Eye (tissue), 1 donor: ENCODE results near the gene GRM8.

Source experiments
- DNase-seq: peaks from one replicate; pipeline ENCODE4 v3.0.0-alpha.2; 2015

Gene GRM8

DNA sequence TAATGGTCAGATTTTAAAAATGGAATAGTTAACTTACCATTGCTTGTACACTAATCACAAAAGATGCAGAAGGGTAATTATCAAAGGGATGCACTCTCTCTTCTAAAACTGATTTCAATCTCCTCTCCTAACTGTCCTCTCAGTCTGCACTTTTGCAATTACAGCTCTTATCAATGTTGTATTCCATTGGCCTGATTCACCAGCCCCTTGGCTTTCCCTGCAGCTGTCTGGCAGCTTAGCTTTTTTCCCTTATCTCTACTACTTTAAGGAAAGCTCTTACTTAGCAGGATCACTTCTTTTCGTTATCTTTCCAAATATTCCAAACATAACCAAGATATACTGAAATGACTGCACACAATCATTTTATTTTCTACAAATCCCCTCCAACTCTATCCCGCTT is 448.8 kb downstream of the GRM8 start:
- no peak for DNase-seq

DNA sequence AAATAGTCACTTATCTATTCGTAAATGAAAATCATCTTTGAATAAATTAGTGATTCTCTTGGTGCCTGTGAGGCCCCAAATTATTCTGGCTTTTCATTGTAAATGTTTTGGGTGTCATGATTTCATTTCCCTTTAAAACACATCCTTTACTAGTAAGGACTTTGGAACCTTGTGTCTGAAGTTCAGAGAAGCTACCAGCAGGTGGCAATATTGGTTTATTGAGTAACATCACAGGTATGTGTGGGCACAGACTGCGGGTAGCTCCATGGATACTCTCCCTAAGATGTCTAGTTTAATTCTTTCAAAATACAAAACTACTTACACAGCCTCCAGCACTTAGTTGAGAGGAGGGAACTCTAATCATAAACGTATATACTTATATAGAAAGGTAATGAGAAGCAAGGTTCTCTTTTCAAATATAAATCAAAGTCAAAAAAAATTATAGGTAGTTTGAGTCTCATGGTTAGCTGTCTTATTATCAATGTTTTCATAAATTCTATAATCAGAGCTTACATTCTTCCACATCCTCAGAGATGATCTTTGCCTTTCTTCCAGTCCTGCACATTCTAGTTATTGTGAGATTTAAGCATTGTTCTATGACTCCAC is 449.6 kb downstream of the GRM8 start:
- DNase-seq: peak; percentile 66

DNA sequence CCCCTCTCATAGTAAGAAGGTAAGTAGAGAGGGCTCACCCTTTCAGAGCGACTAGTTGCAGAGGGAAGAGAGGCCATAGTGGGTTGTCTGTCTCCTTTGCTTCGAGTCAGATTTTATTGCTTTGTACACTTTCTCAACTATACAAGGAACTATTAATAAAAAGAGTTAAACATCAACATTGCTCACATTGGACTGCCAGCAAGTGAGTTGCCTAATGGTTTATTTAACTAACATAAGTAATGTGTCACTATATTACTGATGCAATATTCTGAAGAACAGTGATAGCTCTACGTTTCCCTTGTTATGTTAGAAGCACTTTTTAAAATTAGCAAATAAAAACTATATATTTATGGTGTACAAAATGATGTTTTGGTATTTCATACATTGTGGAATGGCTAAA is 451.0 kb downstream of the GRM8 start:
- DNase-seq: no peak

DNA sequence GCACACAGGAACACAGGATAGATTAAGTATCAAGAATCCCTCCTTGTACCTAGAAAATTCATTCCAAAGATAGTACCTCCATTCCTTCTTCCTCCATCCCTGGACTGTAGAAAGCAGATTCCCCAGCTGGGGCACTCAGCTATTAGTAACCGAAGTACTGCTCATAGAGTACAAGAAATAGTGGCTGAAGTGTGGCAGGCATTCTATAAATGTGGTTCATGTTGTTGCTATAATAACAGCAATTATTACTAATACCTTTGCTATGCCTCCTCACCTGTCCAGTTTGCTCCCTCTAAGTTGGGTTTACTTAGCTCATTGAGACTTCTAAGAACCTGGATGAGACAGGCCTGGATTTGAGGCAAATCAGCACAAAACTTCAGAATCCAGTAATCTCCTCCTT is 453.2 kb downstream of the GRM8 start:
- no peak for DNase-seq

DNA sequence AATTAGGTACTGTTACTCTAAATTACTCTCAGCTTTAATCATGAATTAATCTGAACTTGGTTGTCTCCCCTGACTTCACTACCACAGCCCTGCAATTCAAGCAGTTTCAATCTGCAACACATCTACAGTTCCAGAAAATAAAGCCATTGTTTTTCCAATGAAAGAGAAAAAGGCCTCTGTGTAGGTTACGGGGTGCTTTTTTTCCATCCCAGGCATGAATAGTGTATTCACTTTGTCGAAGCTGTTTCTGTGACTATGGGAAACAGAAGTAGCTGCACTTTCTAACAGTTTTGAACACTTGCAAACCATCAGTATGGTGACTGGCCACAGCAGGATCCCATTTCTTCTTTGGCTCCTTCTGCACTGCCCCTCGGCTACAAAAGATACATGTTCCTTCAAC is 460.2 kb downstream of the GRM8 start:
- no peak for DNase-seq

DNA sequence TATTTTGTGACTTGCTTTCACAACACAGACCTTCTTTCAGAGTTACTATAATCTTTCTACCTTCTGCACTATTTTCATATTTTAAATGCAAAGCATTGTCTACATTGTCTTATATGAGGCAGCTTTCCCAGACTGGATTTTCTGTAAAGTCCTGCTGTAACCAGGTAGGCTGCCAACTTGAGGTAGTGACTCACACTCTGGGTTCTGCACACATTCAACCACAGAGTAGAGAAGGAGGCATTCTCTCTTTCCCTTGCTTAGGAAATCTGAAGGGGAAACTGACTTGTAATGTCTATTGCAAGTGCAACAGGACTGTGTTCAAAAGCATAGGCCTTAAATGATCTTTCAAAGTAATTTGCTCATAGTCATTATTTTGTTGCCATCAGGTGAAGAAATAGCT is 461.4 kb downstream of the GRM8 start:
- DNase-seq: no peak

DNA sequence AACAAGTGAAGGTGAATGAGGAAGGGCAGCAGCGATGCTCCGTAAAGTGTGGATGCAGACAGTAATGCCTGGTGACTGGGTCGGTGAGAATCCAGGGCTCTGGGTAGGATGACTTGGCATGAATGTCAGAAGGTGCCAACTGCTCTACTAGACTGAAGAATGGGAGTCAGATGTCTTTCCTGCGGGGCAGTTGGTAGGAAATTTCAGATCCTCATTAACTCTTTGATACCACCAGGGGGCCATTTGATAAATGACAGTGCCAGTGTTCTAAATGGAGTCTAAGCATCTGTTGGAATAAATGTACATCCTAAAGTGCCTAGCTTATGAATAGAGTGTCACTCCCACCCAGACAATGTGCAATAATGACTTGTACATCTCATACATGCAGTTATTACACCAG is 462.0 kb downstream of the GRM8 start:
- no peak for DNase-seq

DNA sequence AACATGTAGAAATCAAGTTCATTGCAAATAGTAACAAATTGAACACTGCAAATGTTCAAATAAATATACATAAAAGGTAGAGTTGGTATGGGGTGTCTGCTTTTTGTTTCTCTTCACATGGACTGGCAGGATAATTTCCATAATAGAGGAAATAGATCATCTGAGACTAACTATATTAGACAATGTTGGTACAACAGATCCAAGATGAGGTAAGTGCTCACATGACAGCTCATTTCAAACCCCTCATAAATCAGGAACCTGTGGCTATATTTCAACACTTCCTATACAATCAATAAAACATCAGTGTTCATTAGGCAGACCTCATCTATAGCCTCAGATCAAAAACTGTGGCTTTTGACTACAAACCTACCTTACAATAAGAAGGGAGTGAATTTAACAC is 469.1 kb downstream of the GRM8 start:
- no peak for DNase-seq

DNA sequence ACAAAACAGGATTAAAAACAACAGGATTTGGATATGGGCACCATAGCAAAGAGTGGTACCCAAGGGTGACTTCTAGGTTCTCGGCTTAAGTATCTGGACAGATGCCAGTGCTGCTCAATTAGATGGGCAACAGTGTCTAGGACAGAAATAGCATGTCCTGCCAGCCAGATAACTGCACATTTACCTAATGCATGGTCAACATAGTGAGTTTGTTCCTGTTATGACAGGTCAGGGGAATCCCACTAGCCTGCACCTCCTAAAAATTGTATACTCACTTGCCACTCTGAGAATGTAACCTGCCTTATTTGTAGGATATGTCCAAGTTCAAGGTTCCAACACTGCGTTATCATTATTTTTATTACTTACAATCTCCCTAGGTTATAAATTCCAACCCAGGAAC is 471.7 kb downstream of the GRM8 start:
- DNase-seq: no peak

DNA sequence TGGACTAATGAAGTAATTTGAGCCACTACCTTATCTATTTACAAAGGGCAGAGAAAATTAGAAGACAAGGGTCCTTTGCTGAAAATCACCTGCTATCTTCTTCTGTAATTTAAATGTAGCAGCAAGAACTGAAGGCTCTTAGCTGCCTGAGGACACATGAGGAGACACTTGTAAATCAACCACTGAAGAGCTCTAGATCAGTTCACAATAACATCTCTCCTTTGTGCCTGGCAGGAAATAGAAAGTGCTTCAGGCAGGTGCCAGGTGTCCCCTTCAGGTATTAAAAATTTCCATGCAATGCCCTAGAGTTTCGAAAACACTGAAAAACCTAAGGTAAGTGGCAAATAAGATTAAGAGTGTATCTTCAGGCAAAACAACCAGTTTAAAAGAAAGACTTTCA is 474.6 kb downstream of the GRM8 start:
- no peak for DNase-seq

DNA sequence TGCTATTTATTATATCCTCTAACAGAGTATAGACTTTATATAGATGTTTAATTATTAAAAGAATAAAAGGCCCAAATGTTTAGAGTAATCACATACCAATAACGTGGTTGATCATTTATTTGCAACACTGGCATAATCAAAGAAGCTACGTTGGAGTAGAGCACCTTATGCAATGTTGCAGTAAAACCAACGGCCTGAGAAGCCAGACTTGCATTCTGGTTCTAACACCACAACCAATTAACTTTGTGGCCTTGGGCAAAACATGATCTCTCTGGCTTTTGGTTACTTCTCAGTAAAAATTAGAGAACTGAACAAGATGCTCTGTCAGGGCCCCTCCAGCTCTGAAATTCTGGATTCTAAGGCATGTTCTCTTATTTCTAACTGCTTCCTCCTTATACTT is 476.2 kb downstream of the GRM8 start:
- no peak for DNase-seq

DNA sequence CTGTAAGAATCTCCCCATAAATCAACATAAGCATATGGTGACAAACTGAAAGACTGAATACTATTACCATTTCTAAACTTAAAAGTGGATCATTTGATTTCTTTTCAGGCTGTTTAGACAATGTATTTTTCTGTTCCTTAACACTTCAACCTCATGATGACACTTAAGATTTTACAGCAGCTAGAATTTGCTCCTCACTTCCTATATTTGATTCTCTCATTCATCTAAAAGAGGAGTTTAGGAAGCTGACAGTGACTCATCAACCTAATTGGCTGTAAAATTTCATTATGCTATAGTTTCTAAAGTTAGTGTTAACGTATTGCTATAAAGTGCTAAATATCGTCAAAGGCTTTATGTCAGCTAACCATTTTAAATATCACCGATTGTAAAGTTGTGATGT is 478.7 kb downstream of the GRM8 start:
- no peak for DNase-seq

DNA sequence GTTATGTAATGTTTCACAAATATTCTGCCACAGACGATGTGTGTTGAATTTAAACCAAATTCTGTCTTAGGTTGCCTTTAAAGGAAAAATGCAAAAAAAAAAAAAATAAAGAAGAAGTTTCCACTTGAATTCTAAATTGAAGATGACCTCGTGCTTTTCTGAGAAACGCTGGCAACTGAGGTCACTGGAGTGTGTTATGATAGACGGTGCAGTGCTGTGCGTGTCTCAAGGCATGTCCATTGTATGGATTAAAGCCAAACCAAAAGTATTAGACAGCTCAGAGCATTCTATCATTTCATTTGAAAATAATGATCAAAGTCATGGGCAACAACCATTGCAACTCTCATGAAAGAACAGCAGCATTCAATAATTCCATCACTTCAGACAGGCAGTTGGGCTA is 483.9 kb downstream of the GRM8 start:
- DNase-seq: no peak

DNA sequence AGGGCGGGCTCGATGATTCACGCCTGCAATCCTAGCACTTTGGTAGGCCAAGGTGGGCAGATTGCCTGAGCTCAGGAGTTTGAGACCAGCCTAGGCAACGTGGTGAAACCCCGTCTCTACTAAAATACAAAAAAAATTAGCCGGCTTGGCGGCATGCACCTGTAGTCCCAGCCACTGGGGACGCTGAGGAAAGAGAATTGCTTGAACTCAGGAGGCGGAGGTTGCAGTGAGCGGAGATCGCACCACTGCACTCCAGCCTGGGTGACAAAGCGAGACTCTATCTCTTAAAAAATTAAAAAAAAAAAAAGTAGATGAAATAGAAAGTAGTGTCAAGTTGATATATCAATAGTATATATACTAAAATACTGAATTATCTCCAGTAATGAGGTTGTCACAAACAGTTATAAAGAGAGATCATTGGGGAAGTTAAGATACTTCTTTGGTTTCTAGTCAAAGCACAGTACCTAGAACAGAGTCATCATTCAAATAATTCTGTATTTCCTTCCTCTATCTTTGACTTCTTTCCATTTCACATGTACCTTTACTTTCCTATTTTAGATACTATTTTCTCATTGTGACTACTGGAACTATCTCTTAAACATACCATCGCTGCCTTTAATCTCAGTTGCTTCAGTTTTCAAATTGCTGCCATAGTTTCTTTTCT is 491.7 kb downstream of the GRM8 start:
- DNase-seq: no peak

DNA sequence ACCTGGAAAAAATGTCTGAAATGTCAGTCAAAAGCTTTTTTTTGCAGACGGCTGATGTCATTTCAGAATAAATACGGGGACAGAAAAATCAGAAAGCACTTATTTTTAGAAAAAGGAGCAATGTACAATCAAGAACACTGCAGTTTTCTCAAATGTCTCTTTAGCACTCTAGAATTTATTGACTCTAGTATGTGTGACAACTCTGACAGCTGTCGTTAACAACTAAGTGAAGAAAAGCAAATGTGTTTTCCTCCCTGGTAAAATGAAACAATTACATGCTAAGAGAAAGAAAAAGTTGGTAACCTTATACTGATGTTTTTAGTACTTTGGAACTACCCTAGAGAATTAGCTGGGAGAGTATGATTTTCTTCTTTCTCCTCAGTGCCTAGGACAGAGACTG is 497.4 kb downstream of the GRM8 start:
- DNase-seq: no peak

DNA sequence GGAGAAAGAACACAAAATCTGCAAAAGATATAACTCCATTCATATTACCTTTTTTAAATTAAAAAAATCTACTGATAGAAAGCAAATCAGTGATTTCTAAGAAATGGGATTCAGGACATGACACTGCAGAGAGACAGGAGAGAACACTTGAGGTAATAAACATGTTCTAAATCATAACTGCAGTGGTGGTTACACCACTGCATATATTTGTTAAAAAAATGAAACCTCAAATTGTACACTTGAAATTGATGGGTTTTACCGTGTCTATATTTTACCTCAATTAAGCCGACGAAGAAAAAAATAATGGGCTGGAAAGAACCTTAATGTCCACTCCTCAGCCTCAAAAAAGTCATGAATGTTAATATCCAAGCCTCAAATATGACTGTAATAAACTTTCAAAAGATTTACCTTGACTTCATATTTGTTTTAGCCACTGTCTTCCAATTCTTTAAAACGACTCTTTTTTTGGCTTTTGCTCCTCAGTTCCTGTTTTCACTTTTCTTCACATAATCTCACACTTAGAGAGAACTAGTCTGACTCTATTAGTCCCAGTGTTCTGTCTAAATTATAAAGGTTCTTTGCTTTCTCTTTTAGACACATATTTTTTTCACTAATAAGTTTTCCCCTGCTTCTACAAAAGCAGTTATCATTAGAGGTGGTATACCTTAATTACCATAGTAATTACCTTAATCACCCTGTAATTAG is 502.4 kb downstream of the GRM8 start:
- DNase-seq: no peak

DNA sequence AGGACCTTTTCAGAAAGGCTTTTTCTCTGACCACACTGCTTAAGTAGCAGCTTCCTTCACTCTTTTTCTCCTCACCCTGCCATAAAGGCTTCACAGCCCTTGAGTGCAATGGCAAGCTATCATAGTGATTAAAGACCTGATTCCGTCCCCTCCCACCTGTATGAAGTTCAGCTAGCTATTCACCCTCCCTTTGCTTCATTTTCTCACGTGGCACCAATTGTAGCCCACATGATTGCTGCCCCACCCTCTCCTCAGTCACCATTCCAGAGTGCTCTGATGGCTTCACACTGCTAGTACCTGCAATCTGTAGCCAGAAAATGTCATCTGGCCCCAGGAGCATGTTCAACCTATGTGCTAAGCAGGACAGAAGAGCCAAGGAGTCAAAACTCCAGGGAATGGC is 523.8 kb downstream of the GRM8 start:
- no peak for DNase-seq

DNA sequence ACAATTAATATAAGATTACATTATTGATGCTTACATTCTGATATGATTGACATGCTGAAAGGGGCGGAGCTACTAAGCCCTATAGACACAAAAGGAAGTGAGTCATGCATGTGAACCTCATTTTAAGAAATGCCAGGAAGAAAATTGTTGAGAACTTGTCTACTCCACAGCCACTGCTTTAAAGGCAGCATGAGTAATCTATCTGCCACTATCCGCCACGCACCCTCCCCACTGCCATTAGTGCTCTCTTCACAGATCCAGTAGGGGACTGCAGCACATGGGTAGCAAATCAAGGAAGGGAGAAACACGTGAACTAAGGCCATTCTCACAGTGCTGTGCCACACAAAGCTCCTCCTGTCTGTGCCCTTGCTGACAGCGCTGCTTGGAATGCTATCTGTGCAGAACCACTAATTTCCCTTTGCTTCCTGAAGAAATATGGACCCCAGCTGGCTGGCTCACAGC is 524.8 kb downstream of the GRM8 start:
- DNase-seq: no peak

DNA sequence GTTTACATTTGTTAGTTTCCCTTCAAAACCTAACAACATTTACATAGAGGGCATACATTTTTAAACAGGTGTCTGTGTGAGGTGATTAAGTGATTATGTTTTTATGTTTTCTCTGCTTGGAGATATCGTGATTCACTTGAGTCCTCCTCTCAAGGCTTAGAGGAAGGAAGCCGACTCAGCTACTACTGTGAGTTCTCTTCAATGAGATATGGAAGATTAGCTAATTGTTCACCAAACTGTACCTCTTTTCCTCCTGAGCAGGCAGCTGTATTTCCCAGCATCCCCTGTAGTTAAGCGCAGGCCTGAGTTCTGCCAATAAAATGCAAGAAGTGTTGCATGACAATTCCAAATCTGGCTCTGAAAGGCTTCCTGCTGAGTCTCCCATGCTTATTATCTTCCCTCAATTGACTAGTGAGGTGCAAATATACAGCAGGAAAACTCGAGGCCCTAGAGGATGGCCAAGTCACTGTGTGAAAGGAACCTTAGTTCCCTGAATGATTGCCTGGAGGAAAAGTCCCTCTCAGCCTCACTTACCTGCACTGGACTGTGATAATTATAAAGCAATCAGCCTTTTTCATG is 528.7 kb downstream of the GRM8 start:
- no peak for DNase-seq

DNA sequence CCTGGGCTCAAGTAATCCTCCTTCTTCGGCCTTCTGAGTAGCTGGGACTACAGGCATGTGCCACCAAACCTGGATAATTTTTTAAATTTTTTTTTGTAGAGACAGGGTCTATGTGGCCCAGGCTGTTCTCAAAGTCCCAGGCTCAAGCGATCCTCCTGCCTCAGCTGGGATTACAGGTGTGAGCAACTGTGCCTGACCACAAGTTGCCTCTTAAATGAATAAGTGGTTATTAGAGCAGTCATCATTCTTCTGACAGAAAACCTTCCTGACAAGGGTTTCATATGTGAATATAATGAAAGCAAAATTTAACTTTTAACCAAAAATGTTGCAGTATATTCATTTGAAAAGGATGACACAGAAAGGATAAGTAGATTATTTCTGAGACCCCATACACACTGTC is 532.5 kb downstream of the GRM8 start:
- no peak for DNase-seq

DNA sequence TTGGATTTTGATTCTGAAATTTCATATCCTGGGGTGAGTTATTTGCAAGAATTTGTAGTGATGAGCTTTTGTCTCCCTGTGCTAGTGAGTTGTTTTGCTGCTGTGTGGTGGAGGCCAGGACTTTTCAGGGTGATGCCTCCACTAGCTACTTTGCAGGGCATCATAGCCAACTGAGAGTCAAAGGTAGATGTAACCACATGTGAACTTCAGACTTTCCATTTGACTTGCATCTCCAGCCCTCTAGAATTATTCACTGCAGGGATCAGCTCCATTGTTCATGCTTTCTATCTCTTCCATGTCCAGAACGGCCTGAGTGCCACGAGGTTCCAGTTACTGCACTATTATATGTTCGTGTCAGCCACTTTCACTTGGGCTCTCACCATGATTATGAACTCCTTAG is 534.3 kb downstream of the GRM8 start:
- no peak for DNase-seq

DNA sequence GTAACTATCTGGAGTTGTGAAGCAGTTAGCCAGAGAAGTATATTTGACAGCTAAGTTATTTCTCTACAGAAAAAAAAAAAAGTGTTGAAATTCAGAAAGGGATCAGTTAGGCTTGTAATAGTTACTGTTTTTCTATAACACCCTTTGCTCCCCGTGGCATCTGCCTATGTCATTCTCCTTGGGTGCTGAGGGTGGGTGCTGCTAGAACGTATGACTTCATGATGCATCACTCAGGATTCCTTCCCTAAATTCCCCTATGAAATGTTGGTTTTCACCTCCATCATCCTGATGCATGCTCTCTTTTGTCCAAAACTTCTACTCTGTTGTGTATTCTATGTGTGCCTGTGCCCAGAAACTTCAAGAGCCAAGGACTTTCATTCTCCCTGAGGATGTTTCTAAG is 536.4 kb downstream of the GRM8 start:
- DNase-seq: no peak

DNA sequence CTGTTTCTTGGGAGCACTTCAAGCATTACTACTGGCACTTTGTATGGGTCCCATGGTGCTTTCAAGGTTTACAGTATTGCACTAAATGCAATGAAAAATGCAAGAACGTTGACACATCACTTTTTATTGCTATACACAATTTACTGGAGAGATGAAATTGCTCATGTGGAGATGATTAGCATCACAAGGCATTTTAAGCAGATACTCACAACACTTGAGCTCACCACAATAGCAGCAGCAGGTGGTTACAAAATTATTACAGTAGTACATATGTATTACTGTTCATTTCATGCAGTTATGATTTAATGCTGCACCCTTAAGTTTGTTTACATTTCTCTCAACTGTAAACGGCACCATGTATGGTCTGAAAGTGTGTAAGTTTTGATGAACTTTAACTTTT is 537.7 kb downstream of the GRM8 start:
- DNase-seq: no peak
